Activated effector memory CD4-positive, alpha-beta T cell treated with Interleukin-2 at 50 U/mL for 16 hours (primary cell): ENCODE results near the gene ATP8B3.

Experiments used
- DNase-seq: peaks from one replicate; pipeline ENCODE4 v3.0.0-alpha.2; 2020

The ATP8B3 gene

GRCh38 chr19:1790054-1790792 lies 21.9 kb downstream of the ATP8B3 start:
- DNase-seq: no peak

GRCh38 chr19:1789261-1790041 lies 22.6 kb downstream of the ATP8B3 start:
- no peak for DNase-seq

- no peak for DNase-seq
Observed at GRCh38 chr19:1787116-1787515, 25.0 kb downstream of the ATP8B3 start.

GRCh38 chr19:1786668-1787067 lies 25.4 kb downstream of the ATP8B3 start:
- DNase-seq: no peak

GRCh38 chr19:1785310-1785709 lies 26.8 kb downstream of the ATP8B3 start:
- DNase-seq: no peak

GRCh38 chr19:1783874-1784273 lies 28.2 kb downstream of the ATP8B3 start:
- DNase-seq: no peak

GRCh38 chr19:1783354-1783753 lies 28.7 kb downstream of the ATP8B3 start:
- DNase-seq: no peak

- no peak for DNase-seq
Observed at GRCh38 chr19:1782521-1782920, 29.6 kb downstream of the ATP8B3 start.

GRCh38 chr19:1780272-1780958 lies 31.7 kb downstream of the ATP8B3 start:
- DNase-seq: no peak

GRCh38 chr19:1779574-1779973 lies 32.5 kb downstream of the ATP8B3 start:
- DNase-seq: no peak

GRCh38 chr19:1777149-1777548 lies 34.9 kb downstream of the ATP8B3 start:
- no peak for DNase-seq

- no peak for DNase-seq
Observed at GRCh38 chr19:1776606-1777147, 35.4 kb downstream of the ATP8B3 start.

- no peak for DNase-seq
Observed at GRCh38 chr19:1775951-1776605, 36.0 kb downstream of the ATP8B3 start.

- no peak for DNase-seq
Observed at GRCh38 chr19:1774989-1775772, 36.9 kb downstream of the ATP8B3 start.

- no peak for DNase-seq
Observed at GRCh38 chr19:1773184-1773583, 38.9 kb downstream of the ATP8B3 start.

GRCh38 chr19:1770866-1771576 lies 41.1 kb downstream of the ATP8B3 start:
- no peak for DNase-seq

- no peak for DNase-seq
Observed at GRCh38 chr19:1769645-1769985, 42.5 kb downstream of the ATP8B3 start.

- DNase-seq: no peak
Observed at GRCh38 chr19:1768918-1769644, 43.0 kb downstream of the ATP8B3 start.

- no peak for DNase-seq
Observed at GRCh38 chr19:1768248-1768647, 43.8 kb downstream of the ATP8B3 start.

GRCh38 chr19:1767464-1767933 lies 44.6 kb downstream of the ATP8B3 start:
- peak; percentile 45 for DNase-seq
